Panc1 (cell line): ENCODE data around the gene MGAT5. TPM values are rescaled to one million over a fixed set of nuclear protein-coding genes. Genes with fewer than 3 reads are reported as not detected.

Source experiments
- ATAC-seq: fragments of 200-7000 bp; cut with Tn5 transposase; 2 replicates; pipeline ENCODE4 v1.9.1; 2020; ENCODE audit warnings: mild to moderate bottlenecking, moderate library complexity
- BruUV-seq: library from RNA; stranded (reverse); fragments of 400-500 nt; replicated peaks from 2 replicates; lab custom pipeline; 2021; lab: Mats Ljungman, UMichigan
- CTCF ChIA-PET: fragments of 300-600 bp; sonication (Branson Sonifier 250); formaldehyde crosslinking; loops from one replicate; lab custom pipeline; 2022; ENCODE audit warnings: antibody characterized with exemption; lab: Charles Lee
- POLR2A ChIA-PET: fragments of 300-600 bp; sonication (Branson Sonifier 250); formaldehyde crosslinking; loops from one replicate; lab custom pipeline; 2022; ENCODE audit warnings: antibody characterized with exemption; lab: Charles Lee
- DNase-seq: peaks from one replicate; pipeline ENCODE4 v3.0.0-alpha.2; 2010; ENCODE audit warnings: low read depth, low spot score
- H3K27ac ChIP-seq: 2 replicates; pipeline ENCODE4 v1.5.1; 2011; ENCODE audit warnings: mild to moderate bottlenecking, low read length, inconsistent platforms
- H3K27me3 ChIP-seq: fragments of 200-500 bp; sonication (Bioruptor generic); 2 replicates; pipeline ENCODE4 v1.6.0; 2014; ENCODE audit warnings: low read length, inconsistent platforms; ENCODE audit not compliant: control insufficient read depth, insufficient read depth
- H3K36me3 ChIP-seq: fragments of 200-500 bp; sonication (Bioruptor generic); 2 replicates; pipeline ENCODE4 v1.5.1; 2014; ENCODE audit warnings: inconsistent platforms, mild to moderate bottlenecking, low read length, moderate library complexity; ENCODE audit not compliant: control insufficient read depth, insufficient read depth
- H3K4me1 ChIP-seq: 2 replicates; pipeline ENCODE4 v1.5.1; 2011; ENCODE audit warnings: inconsistent platforms, mild to moderate bottlenecking, low read length, moderate library complexity; ENCODE audit not compliant: control insufficient read depth, insufficient read depth
- H3K4me3 ChIP-seq, 2 experiments: 2 replicates each; pipeline ENCODE4 v1.5.1; 2011 to 2012; ENCODE audit warnings: low read depth in 2 of 2, low read length in 2 of 2, mild to moderate bottlenecking in 2 of 2, inconsistent platforms in 1 of 2, moderate library complexity in 1 of 2
- H3K9me3 ChIP-seq: fragments of 200-500 bp; sonication (Bioruptor generic); 2 replicates; pipeline ENCODE4 v1.5.1; 2014; ENCODE audit warnings: low read depth, mild to moderate bottlenecking, inconsistent platforms, low read length, moderate library complexity; ENCODE audit not compliant: control insufficient read depth, insufficient read depth
- POLR2AphosphoS5 ChIP-seq: IDR thresholded peaks from 2 replicates; pipeline ENCODE4 v1.6.1; 2012; ENCODE audit warnings: mild to moderate bottlenecking, low read depth, low read length, moderate library complexity
- REST ChIP-seq, 2 experiments: IDR thresholded peaks; 2 replicates each; pipeline ENCODE4 v1.6.1; 2011 to 2012; ENCODE audit warnings: low read depth in 2 of 2, control low read depth in 1 of 2, low read length in 1 of 2, mild to moderate bottlenecking in 1 of 2, moderate library complexity in 1 of 2; ENCODE audit not compliant: insufficient read depth in 1 of 2
- SIN3A ChIP-seq: IDR thresholded peaks from 2 replicates; pipeline ENCODE4 v1.6.1; 2012; ENCODE audit warnings: low read depth, mild to moderate bottlenecking, low read length, moderate library complexity, borderline replicate concordance; ENCODE audit not compliant: insufficient read depth
- TCF7L2 ChIP-seq: IDR thresholded peaks from 2 replicates; pipeline ENCODE4 v1.6.1; 2011; ENCODE audit warnings: mild to moderate bottlenecking, low read depth, low read length, inconsistent platforms
- in situ Hi-C: cut with HindIII; loops from 2 replicates; pipeline ENCODE4 v1.10.0; 2016; ENCODE audit warnings: low sequenced_read_pairs, low pct_unique_long_range_greater_than_20kb
- intact Hi-C: fragments of 100-400 bp; cut with micrococcal nuclease; formaldehyde crosslinking; loops from one replicate; pipeline ENCODE4 v1.10.0; 2022; ENCODE audit not compliant: unreplicated experiment
- total RNA-seq: library from RNA; stranded (reverse); gene quantifications from one replicate; pipeline ENCODE4 v1.2.1, GENCODE V29; 2021; ENCODE audit not compliant: unreplicated experiment
- TF ChIP-seq, protein P1 (sequence below): fragments of 450-650 bp; IDR thresholded peaks from 2 replicates; pipeline ENCODE4 v1.5.1; 2017; ENCODE audit warnings: mild to moderate bottlenecking

Gene MGAT5
- total RNA-seq, 1 experiment from 2014 or later: 22.1 TPM

- no peak for ATAC-seq
- Histone ChIP-seq H3K27ac (no peak overlapping the region), H3K9me3 (no peaks in the 10 kb centered on the region), H3K36me3 (no peaks in the 10 kb centered on the region), H3K4me3 (no peak overlapping the region), H3K4me1 (no peaks in the 10 kb centered on the region), H3K27me3 (no peaks in the 10 kb centered on the region)
- no TSS peak for BruUV-seq
- DNase-seq: no peak
- in situ Hi-C loops (no loop called here), intact Hi-C loops (no loop called here)
- ChIA-PET POLR2A (no interaction called here), CTCF (no interaction called here)
- no peak for TF ChIP-seq TCF7L2
- no peak for TF ChIP-seq SIN3A
- no peak for TF ChIP-seq REST (IDR thresholded peaks at IDR 0.05; ENCODE audit: insufficient read depth in 1 of 2, low read depth in 2 of 2, low read length in 1 of 2)
- TF ChIP-seq POLR2AphosphoS5: no peak
- TF ChIP-seq, protein P1, sequence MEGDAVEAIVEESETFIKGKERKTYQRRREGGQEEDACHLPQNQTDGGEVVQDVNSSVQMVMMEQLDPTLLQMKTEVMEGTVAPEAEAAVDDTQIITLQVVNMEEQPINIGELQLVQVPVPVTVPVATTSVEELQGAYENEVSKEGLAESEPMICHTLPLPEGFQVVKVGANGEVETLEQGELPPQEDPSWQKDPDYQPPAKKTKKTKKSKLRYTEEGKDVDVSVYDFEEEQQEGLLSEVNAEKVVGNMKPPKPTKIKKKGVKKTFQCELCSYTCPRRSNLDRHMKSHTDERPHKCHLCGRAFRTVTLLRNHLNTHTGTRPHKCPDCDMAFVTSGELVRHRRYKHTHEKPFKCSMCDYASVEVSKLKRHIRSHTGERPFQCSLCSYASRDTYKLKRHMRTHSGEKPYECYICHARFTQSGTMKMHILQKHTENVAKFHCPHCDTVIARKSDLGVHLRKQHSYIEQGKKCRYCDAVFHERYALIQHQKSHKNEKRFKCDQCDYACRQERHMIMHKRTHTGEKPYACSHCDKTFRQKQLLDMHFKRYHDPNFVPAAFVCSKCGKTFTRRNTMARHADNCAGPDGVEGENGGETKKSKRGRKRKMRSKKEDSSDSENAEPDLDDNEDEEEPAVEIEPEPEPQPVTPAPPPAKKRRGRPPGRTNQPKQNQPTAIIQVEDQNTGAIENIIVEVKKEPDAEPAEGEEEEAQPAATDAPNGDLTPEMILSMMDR: no peak
Observed at GRCh38 chr2:134401789-134402188, 147.9 kb downstream of the MGAT5 start.

- no peak for ATAC-seq
- Histone ChIP-seq H3K9me3 (no peaks in the 10 kb centered on the region), H3K4me3 (no peak overlapping the region), H3K27ac (no peak overlapping the region), H3K27me3 (no peaks in the 10 kb centered on the region), H3K36me3 (no peaks in the 10 kb centered on the region), H3K4me1 (no peaks in the 10 kb centered on the region)
- ChIA-PET POLR2A (no interaction called here), CTCF (no interaction called here)
- intact Hi-C loops: no loop called here
- no TSS peak for BruUV-seq
- in situ Hi-C loops: no loop called here
- DNase-seq: no peak
- TF ChIP-seq REST (IDR thresholded peaks at IDR 0.05; ENCODE audit: insufficient read depth in 1 of 2, low read depth in 2 of 2, low read length in 1 of 2) (no peak), TCF7L2 (no peak), POLR2AphosphoS5 (no peak), SIN3A (no peak)
- TF ChIP-seq, protein P1: no peak
Observed at GRCh38 chr2:134402410-134402809, 148.5 kb downstream of the MGAT5 start.
